Body of pancreas (tissue), 4 donors: Measurements from ENCODE around the gene WASL. TPM values are rescaled to one million over a fixed set of nuclear protein-coding genes. Genes with fewer than 3 reads are reported as not detected.

Experiments used
- ATAC-seq: fragments of 150-250 bp; one replicate; pipeline ENCODE4 v1.9.1; 2016
- DNase-seq, 4 donors: peaks; one replicate each; pipeline ENCODE4 v3.0.0-alpha.2; 2019
- H3K27ac ChIP-seq, 4 donors: fragments of 200-600 bp; sonication (generic); 1 replicate in 3 of 4; 2 replicates in 1 of 4; pipeline versions ENCODE4 v1.5.1 to v1.6.1; 2016 to 2019; ENCODE audit warnings: mild to moderate bottlenecking in 1 of 4, mixed read lengths in 1 of 4, moderate library complexity in 1 of 4
- H3K27me3 ChIP-seq, 2 donors: fragments of 200-600 bp; sonication (generic); one replicate each; pipeline ENCODE4 v1.6.0; 2016; ENCODE audit warnings: mild to moderate bottlenecking in 1 of 2
- H3K36me3 ChIP-seq, 2 donors: fragments of 200-600 bp; sonication (generic); replicated peaks in 1 of 2; 2 replicates each; pipeline ENCODE4 v1.5.1; 2016; ENCODE audit warnings: low read depth in 2 of 2; ENCODE audit not compliant: insufficient read depth in 1 of 2
- H3K4me1 ChIP-seq: fragments of 200-600 bp; sonication (generic); one replicate; pipeline ENCODE4 v1.6.0; 2016
- H3K4me3 ChIP-seq, 2 donors: fragments of 200-600 bp; sonication (generic); 1 replicate in 1 of 2; 2 replicates in 1 of 2; pipeline ENCODE4 v1.5.1; 2016 to 2019
- H3K9me3 ChIP-seq, 3 donors: fragments of 200-600 bp; sonication (generic); 1 replicate in 2 of 3; 2 replicates in 1 of 3; pipeline ENCODE4 v1.5.1; 2016
- CTCF ChIP-seq, 7 experiments: fragments of 450-650 bp in 4 of 7; fragments of 200-600 bp in 3 of 7; sonication (generic) in 3 of 7; IDR thresholded peaks; one replicate each; pipeline ENCODE4 v1.5.1; 2016 to 2019; ENCODE audit warnings: antibody characterized with exemption in 7 of 7
- POLR2A ChIP-seq, 3 donors: fragments of 450-650 bp; IDR thresholded peaks; one replicate each; pipeline ENCODE4 v1.6.1; 2016; ENCODE audit warnings: antibody characterized with exemption in 3 of 3, mild to moderate bottlenecking in 2 of 3
- WGBS, 2 donors: methylation state at CpG; one replicate each; pipeline ENCODE4 v1.1.5; 2017; 5-methylcytosine and 5-hydroxymethylcytosine counted together
- intact Hi-C: fragments of 100-400 bp; cut with DNase I; formaldehyde crosslinking; loops from one replicate; pipeline ENCODE4 v1.15.1; 2023
- total RNA-seq, 2 donors: library from RNA; depleted of rRNA; stranded (reverse); fragments of >200 nt; gene quantifications; one replicate each; pipeline ENCODE4 v1.1.0, GENCODE V29; 2016

Gene WASL
- total RNA-seq, 2 donors from 2014 or later, result 12.9 to 20.5 TPM

GRCh38 chr7:123662755-123663154 is 86.0 kb downstream of the WASL start:
- DNase-seq (no peak), ATAC-seq (no peak)
- Histone ChIP-seq H3K9me3 (no peaks in the 10 kb centered on the region), H3K27ac (no peak overlapping the region), H3K4me1 (peaks cover 7% of the 10 kb centered on the region), H3K4me3 (no peak overlapping the region), H3K27me3 (no peaks in the 10 kb centered on the region), H3K36me3 (no peaks in the 10 kb centered on the region)
- WGBS, 2 donors, result 48 to 53% methylated on average over 3 of the region's 3 CpGs
- intact Hi-C loops, result no loop called here
- TF ChIP-seq CTCF (IDR thresholded peaks at IDR 0.05), result no peak

GRCh38 chr7:123662293-123662692 is 86.5 kb downstream of the WASL start:
- 85 to 86% methylated on average over 15 of the region's 15 CpGs for WGBS, 2 donors
- Histone ChIP-seq H3K27me3 (no peaks in the 10 kb centered on the region), H3K36me3 (no peaks in the 10 kb centered on the region), H3K27ac (no peak overlapping the region), H3K4me3 (no peak overlapping the region), H3K4me1 (peaks cover 7% of the 10 kb centered on the region), H3K9me3 (no peaks in the 10 kb centered on the region)
- no peak for DNase-seq
- TF ChIP-seq CTCF (IDR thresholded peaks at IDR 0.05) (no peak), POLR2A (IDR thresholded peaks at IDR 0.05) (no peak)
- no peak for ATAC-seq
- intact Hi-C loops, result no loop called here

- ATAC-seq, result no peak
- intact Hi-C loops, result no loop called here
- 67 to 89% methylated on average over 1 of the region's 1 CpG for WGBS, 2 donors
Measured at GRCh38 chr7:123661765-123662164, 87.0 kb downstream of the WASL start.

GRCh38 chr7:123660514-123661354 is 88.1 kb downstream of the WASL start:
- no peak for ATAC-seq

More at GRCh38 chr7:123661765-123662164, 87.0 kb downstream of the WASL start:
- TF ChIP-seq POLR2A (IDR thresholded peaks at IDR 0.05), result no peak
- no peak for TF ChIP-seq CTCF (IDR thresholded peaks at IDR 0.05)
- no peak for DNase-seq
- no peak overlapping the region for H3K27ac ChIP-seq
- peaks cover 7% of the 10 kb centered on the region for H3K4me1 ChIP-seq
- no peaks in the 10 kb centered on the region for H3K27me3 ChIP-seq
- H3K36me3 ChIP-seq, result no peaks in the 10 kb centered on the region
- H3K4me3 ChIP-seq, result no peak overlapping the region
- H3K9me3 ChIP-seq, result no peaks in the 10 kb centered on the region

More at GRCh38 chr7:123660514-123661354, 88.1 kb downstream of the WASL start:
- Histone ChIP-seq H3K9me3 (no peaks in the 10 kb centered on the region), H3K27me3 (no peaks in the 10 kb centered on the region), H3K4me1 (peaks cover 2% of the 10 kb centered on the region), H3K27ac (no peak overlapping the region), H3K4me3 (no peak overlapping the region), H3K36me3 (no peaks in the 10 kb centered on the region)
- WGBS, 2 donors, result 65 to 75% methylated on average over 8 of the region's 8 CpGs
- intact Hi-C loops, result no loop called here
- TF ChIP-seq POLR2A (IDR thresholded peaks at IDR 0.05) (no peak), CTCF (IDR thresholded peaks at IDR 0.05) (no peak)
- no peak for DNase-seq
